ENCODE results near the gene AGGF1.
"Not testable (repeated sequence)": the region's sequence is repeated elsewhere in the genome, so short reads cannot be mapped to it uniquely, and the experiment has no call there.

AGGF1 gene

DNA sequence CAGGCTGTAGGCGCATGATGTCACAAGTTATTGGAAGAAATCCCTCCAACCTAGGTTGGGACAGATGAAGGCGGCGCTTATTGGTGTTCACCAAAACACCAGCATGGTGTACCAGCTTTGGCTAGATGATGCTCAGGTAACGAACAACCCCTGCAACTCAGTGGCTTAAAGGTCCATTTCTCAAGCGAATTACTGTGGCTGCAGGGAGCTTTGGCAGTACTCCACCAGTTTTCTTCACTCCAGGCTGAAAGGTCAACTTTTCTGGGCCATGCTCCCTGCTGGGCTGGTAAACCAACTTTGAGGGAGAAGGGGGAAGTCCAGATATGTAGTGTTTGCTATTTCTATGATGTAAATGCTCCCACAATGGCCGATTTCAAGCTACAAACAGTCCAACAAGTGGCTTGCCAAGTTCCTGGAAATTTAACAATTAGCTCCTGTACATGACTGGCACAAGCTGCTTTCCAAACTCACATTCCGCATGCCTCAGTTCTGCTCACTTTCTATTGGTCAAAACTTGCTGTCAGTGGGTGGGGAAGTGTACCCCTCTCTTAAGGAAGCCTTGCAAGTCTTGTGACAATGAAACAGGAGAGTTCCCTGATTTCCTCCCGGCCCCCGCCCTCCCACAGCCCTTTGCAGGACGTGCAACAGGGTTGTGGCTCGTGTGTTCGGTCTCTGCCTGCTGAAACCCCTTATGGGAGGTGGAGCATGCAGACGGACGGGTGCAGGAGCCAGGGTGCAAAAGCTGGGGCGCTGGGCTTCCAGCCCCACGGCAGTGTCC is 57.5 kb downstream of the AGGF1 start:
- no peak for DNase-seq

DNA sequence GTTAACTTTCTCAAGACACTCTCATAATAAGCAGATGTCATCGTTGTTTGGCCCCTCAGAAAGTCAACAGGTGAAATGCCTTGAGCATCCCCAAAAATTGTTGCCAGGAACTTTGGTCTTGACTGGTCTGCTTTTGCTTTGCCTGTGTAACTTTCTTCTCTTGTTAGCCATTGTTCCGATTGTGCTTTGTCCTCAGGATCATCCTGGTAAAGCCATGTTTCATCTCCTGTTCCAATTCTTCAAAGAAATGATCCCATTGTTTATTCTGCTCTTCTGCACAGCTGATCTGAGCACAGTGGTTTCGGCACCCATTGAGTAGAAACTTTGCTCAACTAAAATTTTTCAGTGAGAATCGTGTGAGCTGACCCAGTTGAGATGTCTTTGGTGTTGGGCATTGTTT is 65.0 kb downstream of the AGGF1 start:
- no peak for DNase-seq

DNA sequence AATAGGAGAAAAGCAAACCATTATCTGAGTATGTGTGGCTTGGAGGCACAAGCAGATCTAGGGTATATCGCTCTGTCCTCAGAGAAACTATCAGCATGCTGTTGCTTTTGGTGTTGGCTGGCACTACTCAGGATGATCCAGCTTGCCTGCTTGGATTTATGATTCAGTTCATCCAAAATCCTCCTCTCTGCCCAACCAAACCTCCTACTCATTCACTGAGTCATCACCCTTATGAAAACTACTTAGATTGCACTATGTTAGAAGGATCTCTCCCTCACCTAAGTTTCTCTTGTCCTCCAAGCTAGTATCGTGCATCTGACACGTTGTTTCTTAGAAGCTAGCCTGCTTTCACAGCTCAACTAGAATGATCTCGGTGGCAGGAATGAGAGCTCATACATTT is 71.1 kb downstream of the AGGF1 start:
- DNase-seq = no peak

DNA sequence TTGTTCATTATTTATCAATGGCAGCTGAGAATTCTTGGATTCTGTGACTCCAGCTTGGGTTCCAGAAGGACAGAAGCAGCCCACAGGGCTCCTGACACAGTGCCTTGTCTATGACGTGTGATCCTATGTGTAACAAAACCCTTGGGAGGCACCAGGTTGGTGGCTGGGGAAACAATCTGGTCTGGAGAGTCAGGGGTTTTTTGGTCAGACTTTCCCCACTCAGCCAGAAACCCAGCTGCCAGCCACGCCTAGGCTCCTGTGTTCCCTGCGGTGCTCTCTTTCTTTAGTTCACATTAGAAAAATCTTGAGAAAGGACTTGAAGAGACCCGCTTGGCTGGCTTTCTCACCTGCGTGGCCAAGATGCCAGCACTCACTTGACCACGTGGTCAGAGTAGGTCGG is 72.3 kb downstream of the AGGF1 start:
- no peak for DNase-seq

DNA sequence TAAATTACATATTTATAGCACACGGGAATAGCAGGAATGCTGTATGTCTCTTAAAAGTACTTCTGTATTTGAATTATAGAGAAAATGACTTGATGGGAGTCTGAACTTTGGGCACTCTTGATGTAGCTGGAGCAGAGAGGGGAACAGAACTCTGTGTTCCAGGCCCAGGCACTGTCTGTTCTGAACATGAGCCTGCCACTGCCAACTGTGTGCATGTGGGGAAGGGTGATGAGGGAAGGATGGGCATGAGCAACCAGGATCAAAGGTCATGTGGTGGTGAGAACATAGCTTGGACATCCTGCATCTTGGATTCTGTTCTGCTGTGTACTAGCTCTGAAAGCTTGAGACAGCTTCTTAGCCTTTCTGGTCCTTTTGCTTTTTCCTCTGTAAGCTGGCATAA is 73.3 kb downstream of the AGGF1 start:
- no peak for DNase-seq

DNA sequence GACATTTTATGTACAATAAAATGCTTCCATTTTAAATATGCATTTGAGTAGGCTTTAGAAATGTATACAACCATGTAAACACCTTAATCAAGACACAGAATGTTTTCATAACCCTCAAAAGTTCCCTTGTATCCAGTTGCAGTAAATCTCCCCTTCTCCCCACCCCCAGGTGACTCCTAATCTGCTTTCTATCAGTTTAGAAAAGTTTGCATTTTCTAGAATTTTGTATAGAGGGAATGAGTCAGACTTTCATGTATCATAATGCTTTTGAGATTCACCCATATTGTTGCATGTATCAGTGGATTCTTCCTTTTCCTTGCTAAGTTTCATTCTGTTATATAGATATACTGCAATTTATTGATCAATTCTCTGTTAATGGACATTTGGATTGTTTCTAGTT is 74.6 kb downstream of the AGGF1 start:
- DNase-seq = no peak

DNA sequence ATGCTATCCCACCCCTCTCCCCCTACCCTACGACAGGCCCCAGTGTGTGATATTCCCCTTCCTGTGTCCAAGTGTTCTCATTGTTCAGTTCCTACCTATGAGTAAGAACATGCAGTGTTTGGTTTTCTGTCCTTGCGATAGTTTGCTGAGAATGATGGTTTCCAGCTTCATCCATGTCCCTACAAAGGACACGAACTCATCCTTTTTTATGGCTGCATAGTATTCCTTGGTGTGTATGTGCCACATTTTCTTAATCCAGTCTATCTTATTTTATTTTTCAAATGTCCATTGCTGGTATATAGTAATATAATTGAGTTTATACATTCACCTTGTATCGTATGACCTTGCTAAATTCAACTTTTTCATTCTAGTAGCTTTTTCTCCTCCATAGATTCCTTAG is 76.8 kb downstream of the AGGF1 start:
- DNase-seq = not testable (repeated sequence)

All from stimulated activated CD4-positive, alpha-beta T cell treated with anti-CD3 and anti-CD28 coated beads, Interleukin-12 subunit alpha, Interleukin-12 subunit beta, amount 100 ng/mL, for 4 hours (primary cell).